ENCODE data around the gene NEGR1.

NEGR1 gene

GRCh38 chr1:72229893-72230292, 52.4 kb downstream of the NEGR1 start:
- DNase-seq, result no peak

- DNase-seq, result no peak
These were observed 54.7 kb downstream of the NEGR1 start for GRCh38 chr1:72227667-72228066.

- DNase-seq, result no peak
These were observed 57.8 kb downstream of the NEGR1 start for GRCh38 chr1:72224506-72224905.

GRCh38 chr1:72221811-72222210, 60.5 kb downstream of the NEGR1 start:
- DNase-seq, result no peak

- no peak for DNase-seq
These were observed 64.1 kb downstream of the NEGR1 start for GRCh38 chr1:72218141-72218739.

GRCh38 chr1:72207059-72207458, 75.3 kb downstream of the NEGR1 start:
- DNase-seq, result no peak

GRCh38 chr1:72202761-72203160, 79.6 kb downstream of the NEGR1 start:
- no peak for DNase-seq

- DNase-seq, result no peak
These were observed 84.6 kb downstream of the NEGR1 start for GRCh38 chr1:72197786-72198185.

- peak; percentile 24 for DNase-seq
These were observed 95.5 kb downstream of the NEGR1 start for GRCh38 chr1:72186733-72187307.

- DNase-seq, result no peak
These were observed 98.1 kb downstream of the NEGR1 start for GRCh38 chr1:72184099-72184701.

- no peak for DNase-seq
These were observed 99.5 kb downstream of the NEGR1 start for GRCh38 chr1:72182859-72183258.

GRCh38 chr1:72178266-72178665, 104.1 kb downstream of the NEGR1 start:
- DNase-seq, result no peak

GRCh38 chr1:72177711-72178110, 104.6 kb downstream of the NEGR1 start:
- DNase-seq, result no peak

- DNase-seq, result no peak
These were observed 112.1 kb downstream of the NEGR1 start for GRCh38 chr1:72170246-72170645.

GRCh38 chr1:72166426-72166825, 115.9 kb downstream of the NEGR1 start:
- no peak for DNase-seq

- no peak for DNase-seq
These were observed 131.8 kb downstream of the NEGR1 start for GRCh38 chr1:72150508-72150907.

- DNase-seq, result no peak
These were observed 140.5 kb downstream of the NEGR1 start for GRCh38 chr1:72141875-72142274.

GRCh38 chr1:72140222-72140621, 142.1 kb downstream of the NEGR1 start:
- no peak for DNase-seq

- DNase-seq, result no peak
These were observed 144.7 kb downstream of the NEGR1 start for GRCh38 chr1:72137656-72138055.

GRCh38 chr1:72129869-72130268, 152.5 kb downstream of the NEGR1 start:
- DNase-seq, result no peak

- DNase-seq, result no peak
These were observed 160.0 kb downstream of the NEGR1 start for GRCh38 chr1:72122099-72122880.

GRCh38 chr1:72119491-72119890, 162.8 kb downstream of the NEGR1 start:
- no peak for DNase-seq

- DNase-seq, result no peak
These were observed 164.7 kb downstream of the NEGR1 start for GRCh38 chr1:72117621-72118020.

- no peak for DNase-seq
These were observed 167.0 kb downstream of the NEGR1 start for GRCh38 chr1:72115290-72115689.
